WERI-Rb-1 (cell line): ENCODE data around the gene GOLGA3.
"Not testable (repeated sequence)": the region's sequence is repeated elsewhere in the genome, so short reads cannot be mapped to it uniquely, and the experiment has no call there.

Source experiments
- DNase-seq: peaks from one replicate; pipeline ENCODE4 v3.0.0-alpha.2; 2020
- H3K27ac ChIP-seq: fragments of 250-450 bp; sonication (Bioruptor Pico); 2 replicates; pipeline ENCODE4 v1.5.1; 2020; ENCODE audit warnings: mild to moderate bottlenecking, moderate library complexity
- H3K27me3 ChIP-seq: fragments of 250-450 bp; sonication (Bioruptor Pico); 2 replicates; pipeline ENCODE4 v1.5.1; 2021; ENCODE audit warnings: mild to moderate bottlenecking, low read depth, moderate library complexity; ENCODE audit not compliant: insufficient read depth, severe bottlenecking
- H3K36me3 ChIP-seq: fragments of 250-450 bp; sonication (Bioruptor Pico); 2 replicates; pipeline ENCODE4 v1.5.1; 2020; ENCODE audit warnings: mild to moderate bottlenecking, moderate library complexity
- H3K4me3 ChIP-seq: 2 replicates; pipeline ENCODE4 v1.5.1; 2011; ENCODE audit warnings: low read depth, mild to moderate bottlenecking, control low read depth, low read length
- H3K9me3 ChIP-seq: fragments of 250-450 bp; sonication (Bioruptor Pico); 2 replicates; pipeline ENCODE4 v1.5.1; 2021; ENCODE audit warnings: mild to moderate bottlenecking, moderate library complexity; ENCODE audit not compliant: severe bottlenecking
- CTCF ChIP-seq: IDR thresholded peaks from 2 replicates; pipeline ENCODE4 v1.5.1; 2011; ENCODE audit warnings: low read depth, mild to moderate bottlenecking, control low read depth, inconsistent platforms, low read length

The GOLGA3 gene

GRCh38 chr12:132809391-132809790 lies 19.3 kb downstream of the GOLGA3 start:
- not testable (repeated sequence) for H3K9me3 ChIP-seq, H3K27me3 ChIP-seq, H3K27ac ChIP-seq, H3K4me3 ChIP-seq
- DNase-seq = peak; percentile 83
- peak; percentile 69 for TF ChIP-seq CTCF
- H3K36me3 ChIP-seq = peaks cover 55% of the 10 kb centered on the region

- Histone ChIP-seq H3K27ac (no peak overlapping the region), H3K4me3 (no peak overlapping the region), H3K36me3 (peaks cover 61% of the 10 kb centered on the region), H3K9me3 (no peaks in the 10 kb centered on the region), H3K27me3 (no peaks in the 10 kb centered on the region)
- no peak for TF ChIP-seq CTCF
- peak; percentile 43 for DNase-seq
These were observed 21.2 kb downstream of the GOLGA3 start for GRCh38 chr12:132807295-132808092.

- Histone ChIP-seq H3K27me3 (no peaks in the 10 kb centered on the region), H3K4me3 (no peak overlapping the region), H3K36me3 (peaks cover 58% of the 10 kb centered on the region), H3K27ac (no peak overlapping the region), H3K9me3 (no peaks in the 10 kb centered on the region)
- no peak for TF ChIP-seq CTCF
- no peak for DNase-seq
These were observed 21.8 kb downstream of the GOLGA3 start for GRCh38 chr12:132806857-132807256.

- TF ChIP-seq CTCF = no peak
- no peak overlapping the region for H3K27ac ChIP-seq
- DNase-seq = peak; percentile 23
- peaks cover 71% of the 10 kb centered on the region for H3K36me3 ChIP-seq
- H3K27me3 ChIP-seq = no peaks in the 10 kb centered on the region
- no peak overlapping the region for H3K4me3 ChIP-seq
- no peaks in the 10 kb centered on the region for H3K9me3 ChIP-seq
These were observed 24.2 kb downstream of the GOLGA3 start for GRCh38 chr12:132804426-132804861.

- no peak overlapping the region for H3K4me3 ChIP-seq
- no peaks in the 10 kb centered on the region for H3K27me3 ChIP-seq
- H3K9me3 ChIP-seq = no peaks in the 10 kb centered on the region
- no peak for DNase-seq
- H3K27ac ChIP-seq = no peak overlapping the region
- H3K36me3 ChIP-seq = peaks cover 76% of the 10 kb centered on the region
- no peak for TF ChIP-seq CTCF
These were observed 24.8 kb downstream of the GOLGA3 start for GRCh38 chr12:132803888-132804287.

- H3K27ac ChIP-seq = no peak overlapping the region
- no peak overlapping the region for H3K4me3 ChIP-seq
- no peak for DNase-seq
- H3K9me3 ChIP-seq = no peaks in the 10 kb centered on the region
- TF ChIP-seq CTCF = no peak
- H3K27me3 ChIP-seq = no peaks in the 10 kb centered on the region
- H3K36me3 ChIP-seq = peaks cover 74% of the 10 kb centered on the region
These were observed 25.5 kb downstream of the GOLGA3 start for GRCh38 chr12:132803125-132803524.
